GM12875 (cell line): ENCODE results near the gene SMARCD3.

Experiments used
- H3K4me3 ChIP-seq: one replicate; pipeline ENCODE4 v1.5.1; 2011; ENCODE audit warnings: low read depth, low read length, control low read depth
- CTCF ChIP-seq: IDR thresholded peaks from 2 replicates; pipeline ENCODE4 v1.5.1; 2011; ENCODE audit warnings: low read depth, mild to moderate bottlenecking, control low read depth, inconsistent platforms, low read length, moderate library complexity, borderline replicate concordance; ENCODE audit not compliant: insufficient read depth

SMARCD3 gene

GRCh38 chr7:151248346-151249033 lies at the start of gene SMARCD3:
Gene SMARCD3, minus strand, starts transcription at chr7:151248694. Its CDS starts 132 bp downstream, at chr7:151248562.
- no peak within 1 kb of the TSS for H3K4me3 ChIP-seq
- no peak for TF ChIP-seq CTCF

- no peak overlapping the region for H3K4me3 ChIP-seq
- TF ChIP-seq CTCF = no peak
Measured at GRCh38 chr7:151296202-151296992, 47.9 kb upstream of the SMARCD3 start.

- TF ChIP-seq CTCF = no peak
- H3K4me3 ChIP-seq = no peak overlapping the region
Measured at GRCh38 chr7:151292850-151293249, 44.4 kb upstream of the SMARCD3 start.

GRCh38 chr7:151291206-151291605 lies 42.7 kb upstream of the SMARCD3 start:
- no peak for TF ChIP-seq CTCF

GRCh38 chr7:151290355-151290760 lies 41.9 kb upstream of the SMARCD3 start:
- H3K4me3 ChIP-seq = no peak overlapping the region
- no peak for TF ChIP-seq CTCF

More at GRCh38 chr7:151291206-151291605, 42.7 kb upstream of the SMARCD3 start:
- no peak overlapping the region for H3K4me3 ChIP-seq

- TF ChIP-seq CTCF = no peak
- no peak overlapping the region for H3K4me3 ChIP-seq
Measured at GRCh38 chr7:151289891-151290290, 41.4 kb upstream of the SMARCD3 start.
